ENCODE measurements around the gene CES2. TPM values are rescaled to one million over a fixed set of nuclear protein-coding genes. Genes with fewer than 3 reads are reported as not detected.
"Not testable (repeated sequence)": the region's sequence is repeated elsewhere in the genome, so short reads cannot be mapped to it uniquely, and the experiment has no call there.

CES2 gene
- total and polyA plus RNA-seq, 9 of the 15 experiments (the other 6 are each of a cell fraction or from before 2014, with no cell fraction given): 2.2 to 37.9 (median 24.4) TPM

- no peak for TF ChIP-seq TRIM28 (IDR thresholded peaks at IDR 0.05)
- no peak for TF ChIP-seq SMARCE1 (IDR thresholded peaks at IDR 0.05)
- TF ChIP-seq, protein P1, sequence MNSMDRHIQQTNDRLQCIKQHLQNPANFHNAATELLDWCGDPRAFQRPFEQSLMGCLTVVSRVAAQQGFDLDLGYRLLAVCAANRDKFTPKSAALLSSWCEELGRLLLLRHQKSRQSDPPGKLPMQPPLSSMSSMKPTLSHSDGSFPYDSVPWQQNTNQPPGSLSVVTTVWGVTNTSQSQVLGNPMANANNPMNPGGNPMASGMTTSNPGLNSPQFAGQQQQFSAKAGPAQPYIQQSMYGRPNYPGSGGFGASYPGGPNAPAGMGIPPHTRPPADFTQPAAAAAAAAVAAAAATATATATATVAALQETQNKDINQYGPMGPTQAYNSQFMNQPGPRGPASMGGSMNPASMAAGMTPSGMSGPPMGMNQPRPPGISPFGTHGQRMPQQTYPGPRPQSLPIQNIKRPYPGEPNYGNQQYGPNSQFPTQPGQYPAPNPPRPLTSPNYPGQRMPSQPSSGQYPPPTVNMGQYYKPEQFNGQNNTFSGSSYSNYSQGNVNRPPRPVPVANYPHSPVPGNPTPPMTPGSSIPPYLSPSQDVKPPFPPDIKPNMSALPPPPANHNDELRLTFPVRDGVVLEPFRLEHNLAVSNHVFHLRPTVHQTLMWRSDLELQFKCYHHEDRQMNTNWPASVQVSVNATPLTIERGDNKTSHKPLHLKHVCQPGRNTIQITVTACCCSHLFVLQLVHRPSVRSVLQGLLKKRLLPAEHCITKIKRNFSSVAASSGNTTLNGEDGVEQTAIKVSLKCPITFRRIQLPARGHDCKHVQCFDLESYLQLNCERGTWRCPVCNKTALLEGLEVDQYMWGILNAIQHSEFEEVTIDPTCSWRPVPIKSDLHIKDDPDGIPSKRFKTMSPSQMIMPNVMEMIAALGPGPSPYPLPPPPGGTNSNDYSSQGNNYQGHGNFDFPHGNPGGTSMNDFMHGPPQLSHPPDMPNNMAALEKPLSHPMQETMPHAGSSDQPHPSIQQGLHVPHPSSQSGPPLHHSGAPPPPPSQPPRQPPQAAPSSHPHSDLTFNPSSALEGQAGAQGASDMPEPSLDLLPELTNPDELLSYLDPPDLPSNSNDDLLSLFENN (IDR thresholded peaks at IDR 0.05; ENCODE audit: low read depth in 2 of 2, low read length in 2 of 2): no peak
- no peak for TF ChIP-seq ARNT (IDR thresholded peaks at IDR 0.05)
- TF ChIP-seq ZNF324 (CRISPR knock-in tag; IDR thresholded peaks at IDR 0.05): no peak
- intact Hi-C loops (cut with micrococcal nuclease): loop anchor here (10.0 kb wide), 1 partner anchor 271 kb away; the partner anchor contains the start of genes FHOD1 and SLC9A5
- ATAC-seq (no peak), DNase-seq (ENCODE audit: extremely low read depth in 1 of 4, low spot score in 3 of 4) (no peak), FAIRE-seq (no peak)
- CTCF ChIA-PET (ENCODE audit: low intra/inter-chr PET ratio): no interaction called here
- no peaks in the 10 kb centered on the region for H4K20me1 ChIP-seq (replicated peaks; ENCODE audit: control insufficient read depth, insufficient read depth, low read length)
- no peaks in the 10 kb centered on the region for H3K9me3 ChIP-seq (replicated peaks; ENCODE audit: control insufficient read depth, insufficient read depth, low read depth, low read length)
- no TSS peak for BruUV-seq (replicated peaks)
- no peaks in the 10 kb centered on the region for H3K36me3 ChIP-seq (ENCODE audit: control insufficient read depth, insufficient read depth, low read length)
- H3K9ac ChIP-seq (ENCODE audit: insufficient read depth in 1 of 2, low read depth in 2 of 2, low read length in 2 of 2): no peak overlapping the region; a peak in 1 of 4 replicates
- no peak overlapping the region for H3K27ac ChIP-seq (ENCODE audit: extremely low read depth, low read depth, low read length)
- peaks cover 6 to 17% of the 10 kb centered on the region in 2 experiments; a peak in 4 of 5 replicates for H3K27me3 ChIP-seq (ENCODE audit: control insufficient read depth in 2 of 2, insufficient read depth in 2 of 2, low read length in 2 of 2)
- H3K4me3 ChIP-seq: no peak overlapping the region
- 54% methylated on average over 3 of the region's 6 CpGs for WGBS (ENCODE audit: insufficient coverage, low coverage, missing lambda C conversion rate)
- POLR2A ChIA-PET: interaction anchor here (0.6 to 0.8 kb wide), 3 partner anchors 13 to 172 kb away, joined by 3 read pairs; partner anchors contain the start of gene CES3
- in situ Hi-C loops (cut with MboI): loop anchor here (25.0 kb wide), 2 partner anchors 189 to 439 kb away; partner anchors contain the start of genes B3GNT9, FBXL8, HSF4 and NOL3
- H3K4me2 ChIP-seq (ENCODE audit: insufficient read depth, low read length): no peak overlapping the region
- H2AFZ ChIP-seq (ENCODE audit: low read depth, low read length): no peak overlapping the region
- H3K79me2 ChIP-seq (ENCODE audit: control insufficient read depth, insufficient read depth, low read length): no peaks in the 10 kb centered on the region
- peaks cover 3% of the 10 kb centered on the region for H3K9me1 ChIP-seq (ENCODE audit: control insufficient read depth, insufficient read depth, low read length)
- peaks cover 6 to 21% of the 10 kb centered on the region in 2 experiments; a peak in 4 of 5 replicates for H3K4me1 ChIP-seq (replicated peaks in 1 of 2; ENCODE audit: control insufficient read depth in 2 of 2, insufficient read depth in 2 of 2, low read length in 2 of 2)
Measured at GRCh38 chr16:66973716-66974115, 38.4 kb downstream of the CES2 start.

DNA sequence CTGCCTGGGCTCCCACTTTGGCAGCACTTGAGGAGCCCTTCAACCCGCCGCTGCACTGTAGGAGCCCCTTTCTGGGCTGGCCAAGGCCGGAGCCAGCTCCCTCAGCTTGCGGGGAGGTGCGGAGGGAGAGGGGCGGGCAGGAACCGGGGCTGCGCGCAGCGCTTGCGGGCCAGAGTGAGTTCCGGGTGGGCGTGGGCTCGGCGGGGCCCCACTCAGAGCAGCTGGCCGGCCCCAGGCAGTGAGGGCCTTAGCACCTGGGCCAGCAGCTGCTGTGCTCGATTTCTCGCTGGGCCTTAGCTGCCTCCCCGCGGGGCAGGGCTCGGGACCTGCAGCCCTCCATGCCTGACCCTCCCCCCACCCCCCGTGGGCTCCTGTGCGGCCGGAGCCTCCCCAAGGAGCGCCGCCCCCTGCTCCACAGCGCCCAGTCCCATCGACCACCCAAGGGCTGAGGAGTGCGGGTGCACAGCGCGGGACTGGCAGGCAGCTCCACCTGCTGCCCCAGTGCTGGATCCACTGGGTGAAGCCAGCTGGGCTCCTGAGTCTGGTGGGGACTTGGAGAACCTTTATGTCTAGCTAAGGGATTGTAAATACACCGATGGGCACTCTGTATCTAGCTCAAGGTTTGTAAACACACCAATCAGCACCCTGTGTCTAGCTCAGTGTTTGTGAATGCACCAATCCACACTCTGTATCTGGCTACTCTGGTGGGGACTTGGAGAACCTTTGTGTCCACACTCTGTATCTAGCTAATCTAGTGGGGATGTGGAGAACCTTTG is 39.0 kb downstream of the CES2 start:
- H3K9ac ChIP-seq (ENCODE audit: insufficient read depth in 1 of 2, low read depth in 2 of 2, low read length in 2 of 2); H3K27ac ChIP-seq (ENCODE audit: extremely low read depth, low read depth, low read length); H3K79me2 ChIP-seq (ENCODE audit: control insufficient read depth, insufficient read depth, low read length); H4K20me1 ChIP-seq (replicated peaks; ENCODE audit: control insufficient read depth, insufficient read depth, low read length); BruUV-seq (replicated peaks); H3K36me3 ChIP-seq (ENCODE audit: control insufficient read depth, insufficient read depth, low read length); H3K4me2 ChIP-seq (ENCODE audit: insufficient read depth, low read length); ATAC-seq; DNase-seq (ENCODE audit: extremely low read depth in 1 of 4, low spot score in 3 of 4); H3K9me3 ChIP-seq (replicated peaks; ENCODE audit: control insufficient read depth, insufficient read depth, low read depth, low read length); H3K9me1 ChIP-seq (ENCODE audit: control insufficient read depth, insufficient read depth, low read length); H3K4me3 ChIP-seq; CTCF ChIA-PET (ENCODE audit: low intra/inter-chr PET ratio); FAIRE-seq: not testable (repeated sequence)
- WGBS (ENCODE audit: insufficient coverage, low coverage, missing lambda C conversion rate): 87% methylated on average over 15 of the region's 32 CpGs
- H3K4me1 ChIP-seq (replicated peaks in 1 of 2; ENCODE audit: control insufficient read depth in 2 of 2, insufficient read depth in 2 of 2, low read length in 2 of 2): peaks cover 6 to 25% of the 10 kb centered on the region in 2 experiments; a peak in 4 of 5 replicates
- peaks cover 4 to 15% of the 10 kb centered on the region in 2 experiments; a peak in 3 of 5 replicates for H3K27me3 ChIP-seq (ENCODE audit: control insufficient read depth in 2 of 2, insufficient read depth in 2 of 2, low read length in 2 of 2)
- H2AFZ ChIP-seq (ENCODE audit: low read depth, low read length): 0 out of 2 replicates have a peak overlapping the region, but pooled peaks have one; percentile 58
- in situ Hi-C loops (cut with MboI): loop anchor here (25.0 kb wide), 2 partner anchors 188 to 438 kb away; partner anchors contain the start of genes B3GNT9, FBXL8, HSF4 and NOL3
- POLR2A ChIA-PET: interaction anchor here (0.6 to 1.6 kb wide), 2 partner anchors 10 to 31 kb away, joined by 3 to 4 read pairs; no protein-coding TSS in a partner anchor
- intact Hi-C loops (cut with micrococcal nuclease): loop anchor here (10.0 kb wide), 1 partner anchor 270 kb away; the partner anchor contains the start of genes FHOD1 and SLC9A5
